ENCODE measurements around the gene PITRM1.
A peak's percentile ranks its signal among the peaks of the same experiment; 100 is the strongest.

The PITRM1 gene

GRCh38 chr10:3166496-3167290, 5.9 kb downstream of the PITRM1 start:
- no peak for DNase-seq (ENCODE audit: low spot score)

- no peak for DNase-seq (ENCODE audit: low spot score)
Observed at GRCh38 chr10:3165196-3165595, 7.4 kb downstream of the PITRM1 start.

- DNase-seq (ENCODE audit: low spot score): no peak
Observed at GRCh38 chr10:3163879-3164278, 8.7 kb downstream of the PITRM1 start.

- DNase-seq (ENCODE audit: low spot score): no peak
Observed at GRCh38 chr10:3162533-3162932, 10.0 kb downstream of the PITRM1 start.

GRCh38 chr10:3159152-3159551, 13.4 kb downstream of the PITRM1 start:
- DNase-seq (ENCODE audit: low spot score): no peak

GRCh38 chr10:3154666-3155065, 17.9 kb downstream of the PITRM1 start:
- DNase-seq (ENCODE audit: low spot score): no peak

- DNase-seq (ENCODE audit: low spot score): no peak
Observed at GRCh38 chr10:3152566-3152935, 20.0 kb downstream of the PITRM1 start.

GRCh38 chr10:3151889-3152565, 20.6 kb downstream of the PITRM1 start:
- no peak for DNase-seq (ENCODE audit: low spot score)

GRCh38 chr10:3150961-3151360, 21.6 kb downstream of the PITRM1 start:
- DNase-seq (ENCODE audit: low spot score): no peak

- DNase-seq (ENCODE audit: low spot score): no peak
Observed at GRCh38 chr10:3150366-3150765, 22.2 kb downstream of the PITRM1 start.

GRCh38 chr10:3149918-3150317, 22.7 kb downstream of the PITRM1 start:
- no peak for DNase-seq (ENCODE audit: low spot score)

- no peak for DNase-seq (ENCODE audit: low spot score)
Observed at GRCh38 chr10:3148994-3149393, 23.6 kb downstream of the PITRM1 start.

GRCh38 chr10:3148041-3148440, 24.5 kb downstream of the PITRM1 start:
- DNase-seq (ENCODE audit: low spot score): no peak

GRCh38 chr10:3147117-3147820, 25.3 kb downstream of the PITRM1 start:
- DNase-seq (ENCODE audit: low spot score): no peak

- DNase-seq (ENCODE audit: low spot score): no peak
Observed at GRCh38 chr10:3146289-3146688, 26.3 kb downstream of the PITRM1 start.

GRCh38 chr10:3145366-3145765, 27.2 kb downstream of the PITRM1 start:
- DNase-seq (ENCODE audit: low spot score): no peak

GRCh38 chr10:3143791-3144434, 28.7 kb downstream of the PITRM1 start:
- DNase-seq (ENCODE audit: low spot score): no peak

- DNase-seq (ENCODE audit: low spot score): no peak
Observed at GRCh38 chr10:3143366-3143765, 29.2 kb downstream of the PITRM1 start.

- DNase-seq (ENCODE audit: low spot score): no peak
Observed at GRCh38 chr10:3142146-3142875, 30.3 kb downstream of the PITRM1 start.

GRCh38 chr10:3141351-3142005, 31.1 kb downstream of the PITRM1 start:
- no peak for DNase-seq (ENCODE audit: low spot score)

- peak; percentile 43 for DNase-seq (ENCODE audit: low spot score)
Observed at GRCh38 chr10:3140280-3140679, 32.3 kb downstream of the PITRM1 start.
